GM18505 (cell line): ENCODE measurements around the gene ARHGAP26.

Experiments
- ATAC-seq: cut with Tn5 transposase; IDR thresholded peaks from one replicate; pipeline ENCODE4 v1.9.1; 2021; ENCODE audit not compliant: unreplicated experiment
- POLR2A ChIP-seq: IDR thresholded peaks from 4 replicates; pipeline ENCODE4 v1.6.1; 2011; ENCODE audit warnings: borderline replicate concordance; ENCODE audit not compliant: insufficient read depth, insufficient read length; ENCODE audit errors: extremely low read depth

ARHGAP26 gene

GRCh38 chr5:142782976-142783530, 12.9 kb downstream of the ARHGAP26 start:
- no peak for TF ChIP-seq POLR2A

GRCh38 chr5:142783601-142784341, 13.6 kb downstream of the ARHGAP26 start:
- peak; percentile 56 for ATAC-seq
- TF ChIP-seq POLR2A: no peak

More at GRCh38 chr5:142782976-142783530, 12.9 kb downstream of the ARHGAP26 start:
- ATAC-seq: no peak

- no peak for ATAC-seq
Measured at GRCh38 chr5:142784401-142784955, 14.3 kb downstream of the ARHGAP26 start.

GRCh38 chr5:142785206-142785605, 15.0 kb downstream of the ARHGAP26 start:
- no peak for TF ChIP-seq POLR2A
- ATAC-seq: no peak

More at GRCh38 chr5:142784401-142784955, 14.3 kb downstream of the ARHGAP26 start:
- TF ChIP-seq POLR2A: no peak

GRCh38 chr5:142789206-142789605, 19.0 kb downstream of the ARHGAP26 start:
- no peak for ATAC-seq
- no peak for TF ChIP-seq POLR2A

- no peak for ATAC-seq
Measured at GRCh38 chr5:142792012-142792864, 22.1 kb downstream of the ARHGAP26 start.

GRCh38 chr5:142792865-142793232, 22.7 kb downstream of the ARHGAP26 start:
- ATAC-seq: no peak
- no peak for TF ChIP-seq POLR2A

More at GRCh38 chr5:142792012-142792864, 22.1 kb downstream of the ARHGAP26 start:
- no peak for TF ChIP-seq POLR2A

GRCh38 chr5:142794537-142794936, 24.4 kb downstream of the ARHGAP26 start:
- no peak for TF ChIP-seq POLR2A
- ATAC-seq: no peak

GRCh38 chr5:142795251-142795650, 25.1 kb downstream of the ARHGAP26 start:
- no peak for ATAC-seq
- no peak for TF ChIP-seq POLR2A

- no peak for ATAC-seq
- no peak for TF ChIP-seq POLR2A
Measured at GRCh38 chr5:142796492-142797109, 26.4 kb downstream of the ARHGAP26 start.

- no peak for TF ChIP-seq POLR2A
- no peak for ATAC-seq
Measured at GRCh38 chr5:142797420-142797819, 27.2 kb downstream of the ARHGAP26 start.

GRCh38 chr5:142798099-142798770, 28.1 kb downstream of the ARHGAP26 start:
- ATAC-seq: no peak
- TF ChIP-seq POLR2A: no peak
